ENCODE results near the gene CCDC80.

The CCDC80 gene

DNA sequence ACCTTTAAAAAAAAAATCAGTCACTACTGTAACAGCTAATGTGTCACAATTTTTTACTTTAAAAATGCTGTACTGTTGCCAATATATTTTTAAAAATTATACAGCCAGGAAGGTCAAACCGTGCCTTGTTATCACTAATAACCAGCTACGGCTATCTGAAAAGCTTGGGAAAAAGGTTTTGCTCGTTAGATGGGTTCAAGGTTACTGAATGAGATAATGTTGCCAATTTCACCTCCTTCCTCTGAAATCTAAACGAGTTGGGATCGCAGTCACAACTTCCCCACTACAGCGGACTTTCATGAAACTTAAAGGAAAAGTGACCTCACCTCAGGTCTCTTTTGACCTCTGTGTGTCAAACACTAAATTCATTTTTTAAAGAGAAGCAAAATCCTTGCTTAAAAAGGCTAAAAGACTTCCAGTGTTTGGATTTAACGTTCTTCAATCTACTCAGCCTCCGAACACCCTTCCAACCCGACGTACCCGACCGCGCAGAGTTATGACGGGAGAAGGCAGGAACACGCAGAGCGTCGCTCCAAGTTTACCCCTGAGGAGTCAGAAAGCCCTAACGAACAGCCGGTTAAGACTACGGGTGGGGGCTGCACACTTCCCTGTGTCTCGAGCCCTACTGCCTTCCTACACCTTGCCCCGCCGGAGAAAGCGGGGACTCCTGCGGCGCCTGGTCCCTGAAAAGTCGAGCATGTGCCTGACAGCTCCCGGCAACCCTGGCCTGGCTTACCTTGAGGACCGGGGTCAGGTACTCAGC, 80.0 kb downstream of the CCDC80 start (continued):
- TF ChIP-seq, protein P1, sequence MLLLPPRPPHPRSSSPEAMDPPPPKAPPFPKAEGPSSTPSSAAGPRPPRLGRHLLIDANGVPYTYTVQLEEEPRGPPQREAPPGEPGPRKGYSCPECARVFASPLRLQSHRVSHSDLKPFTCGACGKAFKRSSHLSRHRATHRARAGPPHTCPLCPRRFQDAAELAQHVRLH (tag by site-specific recombination; IDR thresholded peaks at IDR 0.05), result peak; percentile 68
- TF ChIP-seq ZBTB17 (tag by site-specific recombination; IDR thresholded peaks at IDR 0.05) (peak; percentile 88), ZNF155 (tag by site-specific recombination; IDR thresholded peaks at IDR 0.05) (no peak), ZNF501 (tag by site-specific recombination; IDR thresholded peaks at IDR 0.05) (no peak), ZEB2 (tag by site-specific recombination; IDR thresholded peaks at IDR 0.05) (no peak; the same call in 1 of the 2 replicates), ZNF670 (tag by site-specific recombination; IDR thresholded peaks at IDR 0.05; ENCODE audit: low read depth) (no peak), ZFP69B (tag by site-specific recombination; IDR thresholded peaks at IDR 0.05) (no peak), ZNF664 (tag by site-specific recombination; IDR thresholded peaks at IDR 0.05) (0 out of 2 replicates have a peak, but pooled peaks have one; percentile 8), RBAK (tag by site-specific recombination; IDR thresholded peaks at IDR 0.05) (no peak), ZNF549 (tag by site-specific recombination; IDR thresholded peaks at IDR 0.05) (no peak), ZNF600 (tag by site-specific recombination; IDR thresholded peaks at IDR 0.05) (peak; percentile 26; the same call in 1 of the 2 replicates), ZNF324 (tag by site-specific recombination; IDR thresholded peaks at IDR 0.05) (no peak), ZFP3 (tag by site-specific recombination; IDR thresholded peaks at IDR 0.05; ENCODE audit: low read depth) (no peak), ZNF214 (tag by site-specific recombination; IDR thresholded peaks at IDR 0.05; ENCODE audit: borderline replicate concordance) (no peak), WT1 (tag by site-specific recombination; IDR thresholded peaks at IDR 0.05) (no peak), ZNF404 (tag by site-specific recombination; IDR thresholded peaks at IDR 0.05) (no peak), ZNF701 (tag by site-specific recombination; IDR thresholded peaks at IDR 0.05) (no peak), ZNF544 (tag by site-specific recombination; IDR thresholded peaks at IDR 0.05) (no peak), ZBTB20 (tag by site-specific recombination; IDR thresholded peaks at IDR 0.05) (peak; percentile 79; the same call in 1 of the 2 replicates), ZXDB (tag by site-specific recombination; IDR thresholded peaks at IDR 0.05) (no peak), KLF10 (tag by site-specific recombination; IDR thresholded peaks at IDR 0.05) (no peak), HOXA7 (CRISPR knock-in tag; IDR thresholded peaks at IDR 0.05; ENCODE audit: borderline replicate concordance) (no peak), ZNF335 (tag by site-specific recombination; conservative IDR thresholded peaks at IDR 0.05) (peak; percentile 45)
- TF ChIP-seq, protein P2, sequence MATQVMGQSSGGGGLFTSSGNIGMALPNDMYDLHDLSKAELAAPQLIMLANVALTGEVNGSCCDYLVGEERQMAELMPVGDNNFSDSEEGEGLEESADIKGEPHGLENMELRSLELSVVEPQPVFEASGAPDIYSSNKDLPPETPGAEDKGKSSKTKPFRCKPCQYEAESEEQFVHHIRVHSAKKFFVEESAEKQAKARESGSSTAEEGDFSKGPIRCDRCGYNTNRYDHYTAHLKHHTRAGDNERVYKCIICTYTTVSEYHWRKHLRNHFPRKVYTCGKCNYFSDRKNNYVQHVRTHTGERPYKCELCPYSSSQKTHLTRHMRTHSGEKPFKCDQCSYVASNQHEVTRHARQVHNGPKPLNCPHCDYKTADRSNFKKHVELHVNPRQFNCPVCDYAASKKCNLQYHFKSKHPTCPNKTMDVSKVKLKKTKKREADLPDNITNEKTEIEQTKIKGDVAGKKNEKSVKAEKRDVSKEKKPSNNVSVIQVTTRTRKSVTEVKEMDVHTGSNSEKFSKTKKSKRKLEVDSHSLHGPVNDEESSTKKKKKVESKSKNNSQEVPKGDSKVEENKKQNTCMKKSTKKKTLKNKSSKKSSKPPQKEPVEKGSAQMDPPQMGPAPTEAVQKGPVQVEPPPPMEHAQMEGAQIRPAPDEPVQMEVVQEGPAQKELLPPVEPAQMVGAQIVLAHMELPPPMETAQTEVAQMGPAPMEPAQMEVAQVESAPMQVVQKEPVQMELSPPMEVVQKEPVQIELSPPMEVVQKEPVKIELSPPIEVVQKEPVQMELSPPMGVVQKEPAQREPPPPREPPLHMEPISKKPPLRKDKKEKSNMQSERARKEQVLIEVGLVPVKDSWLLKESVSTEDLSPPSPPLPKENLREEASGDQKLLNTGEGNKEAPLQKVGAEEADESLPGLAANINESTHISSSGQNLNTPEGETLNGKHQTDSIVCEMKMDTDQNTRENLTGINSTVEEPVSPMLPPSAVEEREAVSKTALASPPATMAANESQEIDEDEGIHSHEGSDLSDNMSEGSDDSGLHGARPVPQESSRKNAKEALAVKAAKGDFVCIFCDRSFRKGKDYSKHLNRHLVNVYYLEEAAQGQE (tag by site-specific recombination; IDR thresholded peaks at IDR 0.05), result no peak
- TF ChIP-seq, protein P3, sequence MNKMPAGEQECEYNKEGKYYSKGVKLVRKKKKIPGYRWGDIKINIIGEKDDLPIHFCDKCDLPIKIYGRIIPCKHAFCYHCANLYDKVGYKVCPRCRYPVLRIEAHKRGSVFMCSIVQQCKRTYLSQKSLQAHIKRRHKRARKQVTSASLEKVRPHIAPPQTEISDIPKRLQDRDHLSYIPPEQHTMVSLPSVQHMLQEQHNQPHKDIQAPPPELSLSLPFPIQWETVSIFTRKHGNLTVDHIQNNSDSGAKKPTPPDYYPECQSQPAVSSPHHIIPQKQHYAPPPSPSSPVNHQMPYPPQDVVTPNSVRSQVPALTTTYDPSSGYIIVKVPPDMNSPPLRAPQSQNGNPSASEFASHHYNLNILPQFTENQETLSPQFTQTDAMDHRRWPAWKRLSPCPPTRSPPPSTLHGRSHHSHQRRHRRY (tag by site-specific recombination; IDR thresholded peaks at IDR 0.05), result no peak
- TF ChIP-seq, protein P4, sequence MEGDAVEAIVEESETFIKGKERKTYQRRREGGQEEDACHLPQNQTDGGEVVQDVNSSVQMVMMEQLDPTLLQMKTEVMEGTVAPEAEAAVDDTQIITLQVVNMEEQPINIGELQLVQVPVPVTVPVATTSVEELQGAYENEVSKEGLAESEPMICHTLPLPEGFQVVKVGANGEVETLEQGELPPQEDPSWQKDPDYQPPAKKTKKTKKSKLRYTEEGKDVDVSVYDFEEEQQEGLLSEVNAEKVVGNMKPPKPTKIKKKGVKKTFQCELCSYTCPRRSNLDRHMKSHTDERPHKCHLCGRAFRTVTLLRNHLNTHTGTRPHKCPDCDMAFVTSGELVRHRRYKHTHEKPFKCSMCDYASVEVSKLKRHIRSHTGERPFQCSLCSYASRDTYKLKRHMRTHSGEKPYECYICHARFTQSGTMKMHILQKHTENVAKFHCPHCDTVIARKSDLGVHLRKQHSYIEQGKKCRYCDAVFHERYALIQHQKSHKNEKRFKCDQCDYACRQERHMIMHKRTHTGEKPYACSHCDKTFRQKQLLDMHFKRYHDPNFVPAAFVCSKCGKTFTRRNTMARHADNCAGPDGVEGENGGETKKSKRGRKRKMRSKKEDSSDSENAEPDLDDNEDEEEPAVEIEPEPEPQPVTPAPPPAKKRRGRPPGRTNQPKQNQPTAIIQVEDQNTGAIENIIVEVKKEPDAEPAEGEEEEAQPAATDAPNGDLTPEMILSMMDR (tag by site-specific recombination; IDR thresholded peaks at IDR 0.05), result no peak
